SJCRH30 (cell line): ENCODE data around the gene A2M. TPM values are rescaled to one million over a fixed set of nuclear protein-coding genes. Genes with fewer than 3 reads are reported as not detected.

Experiments
- DNase-seq, 2 experiments: peaks; one replicate each; pipeline ENCODE4 v3.0.0-alpha.2; 2015 to 2020
- H3K27ac ChIP-seq: fragments of 250-450 bp; sonication (Bioruptor Pico); 2 replicates; pipeline ENCODE4 v1.5.1; 2020; ENCODE audit warnings: mild to moderate bottlenecking, moderate library complexity
- H3K27me3 ChIP-seq: fragments of 250-450 bp; sonication (Bioruptor Pico); 2 replicates; pipeline ENCODE4 v1.5.1; 2020; ENCODE audit warnings: mild to moderate bottlenecking, moderate library complexity
- H3K36me3 ChIP-seq: fragments of 250-450 bp; sonication (Bioruptor Pico); 2 replicates; pipeline ENCODE4 v1.5.1; 2020; ENCODE audit warnings: mild to moderate bottlenecking, moderate library complexity
- H3K4me1 ChIP-seq: fragments of 250-450 bp; sonication (Bioruptor Pico); 2 replicates; pipeline ENCODE4 v1.5.1; 2020; ENCODE audit warnings: mild to moderate bottlenecking, moderate library complexity
- H3K4me3 ChIP-seq: fragments of 250-450 bp; sonication (Bioruptor Pico); 2 replicates; pipeline ENCODE4 v1.5.1; 2020; ENCODE audit warnings: mild to moderate bottlenecking, moderate library complexity
- H3K9me3 ChIP-seq: fragments of 250-450 bp; sonication (Bioruptor Pico); replicated peaks from 2 replicates; pipeline ENCODE4 v1.5.1; 2020; ENCODE audit warnings: mild to moderate bottlenecking, moderate library complexity
- total RNA-seq: library from RNA; depleted of rRNA; stranded (reverse); fragments of >200 nt; shearing (Covaris generic); gene quantifications from 2 replicates; pipeline ENCODE4 v1.2.3, GENCODE V29; 2014

The A2M gene
- total RNA-seq, 1 experiment from 2014 or later: 0.87 TPM

DNA sequence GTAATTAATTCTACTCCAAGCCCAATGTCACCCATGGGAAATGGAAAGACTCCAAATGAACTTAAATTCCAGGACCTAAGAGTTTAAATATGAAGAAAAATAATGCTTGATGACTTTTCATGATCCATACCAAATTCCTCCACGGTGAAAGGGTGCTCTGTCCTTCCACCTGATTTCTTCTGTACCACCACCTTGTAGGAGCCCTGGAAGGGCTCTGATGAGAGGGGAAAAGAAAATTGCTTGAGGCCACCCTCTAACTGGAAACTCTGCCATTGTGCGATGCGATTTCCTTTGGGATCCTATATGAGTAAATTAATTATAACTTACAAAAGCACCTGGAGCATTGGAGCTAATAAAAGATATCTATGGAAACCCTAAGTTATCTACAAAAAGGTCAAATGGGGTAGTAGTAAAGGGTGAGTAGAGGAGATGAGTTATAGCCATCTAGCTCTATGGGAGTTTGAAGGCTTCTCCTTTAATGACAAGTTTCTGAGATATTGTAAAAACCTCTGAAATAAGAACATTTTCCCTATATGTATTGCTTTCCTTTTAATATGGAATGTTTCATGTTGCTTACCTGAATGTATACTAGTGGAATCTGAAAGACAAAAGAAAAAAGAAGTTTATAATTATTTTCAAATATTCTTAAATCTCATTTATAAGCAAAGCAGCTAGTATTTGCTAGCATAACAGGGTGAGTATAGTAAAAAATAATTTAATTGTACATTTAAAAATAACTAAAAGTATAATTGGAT, 5.8 kb downstream of the A2M start:
- Histone ChIP-seq H3K4me3 (no peak overlapping the region), H3K36me3 (no peaks in the 10 kb centered on the region), H3K27ac (no peak overlapping the region), H3K9me3 (no peaks in the 10 kb centered on the region), H3K27me3 (no peaks in the 10 kb centered on the region), H3K4me1 (no peaks in the 10 kb centered on the region)
- DNase-seq: no peak

DNA sequence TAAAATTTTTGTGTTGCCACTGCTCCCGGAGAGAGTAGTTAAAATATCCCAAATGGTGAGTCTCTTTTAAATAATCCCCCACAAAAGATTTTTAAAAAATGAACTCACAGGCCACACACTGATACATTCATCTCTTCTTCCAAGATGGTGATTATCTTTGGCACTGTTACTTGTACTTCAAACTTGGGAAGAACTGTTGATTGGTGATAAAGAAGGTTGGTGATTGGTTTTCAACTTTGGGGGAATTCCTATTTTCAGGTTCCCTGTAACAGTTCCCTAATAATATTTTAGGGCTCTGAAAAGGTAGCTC, 6.6 kb downstream of the A2M start:
- Histone ChIP-seq H3K4me3 (no peak overlapping the region), H3K27ac (no peak overlapping the region), H3K27me3 (no peaks in the 10 kb centered on the region), H3K4me1 (no peaks in the 10 kb centered on the region), H3K36me3 (no peaks in the 10 kb centered on the region), H3K9me3 (no peaks in the 10 kb centered on the region)
- DNase-seq: no peak

DNA sequence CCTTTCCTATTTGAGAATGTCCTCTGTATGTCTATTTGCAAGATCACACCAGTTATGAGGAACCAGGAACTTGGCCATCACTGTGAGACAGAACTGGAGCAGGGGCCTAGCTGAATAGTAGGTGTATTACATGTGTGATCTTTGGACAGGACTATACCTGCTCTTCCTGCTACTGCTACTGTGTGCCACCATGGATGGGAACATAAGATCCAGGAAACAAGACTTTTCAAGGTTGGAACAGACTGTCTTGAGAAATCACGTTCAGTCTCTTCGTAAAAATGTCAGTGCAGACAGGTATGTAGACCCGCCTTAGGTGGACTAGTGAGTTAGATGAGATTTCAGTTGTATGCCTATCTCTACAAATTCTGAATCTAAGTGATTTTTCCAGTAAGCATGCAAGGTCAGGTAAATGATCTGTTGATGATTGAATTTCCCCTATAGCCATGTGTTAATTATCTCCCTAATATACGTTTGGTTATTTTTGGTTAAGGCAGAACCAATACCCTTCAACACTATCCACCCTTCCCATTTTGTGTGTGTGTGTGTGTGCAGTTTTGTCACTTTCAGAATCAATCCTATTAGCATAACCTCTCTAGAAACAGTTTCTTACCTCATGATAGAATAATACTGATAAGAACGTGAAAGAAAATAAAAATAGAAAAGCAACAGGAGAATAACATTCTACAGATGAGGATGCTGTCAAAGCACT, 7.1 kb downstream of the A2M start:
- no peak overlapping the region for H3K4me3 ChIP-seq
- no peak for DNase-seq
- H3K4me1 ChIP-seq: no peaks in the 10 kb centered on the region
- no peaks in the 10 kb centered on the region for H3K9me3 ChIP-seq
- H3K27ac ChIP-seq: no peak overlapping the region
- H3K27me3 ChIP-seq: no peaks in the 10 kb centered on the region
- H3K36me3 ChIP-seq: no peaks in the 10 kb centered on the region

DNA sequence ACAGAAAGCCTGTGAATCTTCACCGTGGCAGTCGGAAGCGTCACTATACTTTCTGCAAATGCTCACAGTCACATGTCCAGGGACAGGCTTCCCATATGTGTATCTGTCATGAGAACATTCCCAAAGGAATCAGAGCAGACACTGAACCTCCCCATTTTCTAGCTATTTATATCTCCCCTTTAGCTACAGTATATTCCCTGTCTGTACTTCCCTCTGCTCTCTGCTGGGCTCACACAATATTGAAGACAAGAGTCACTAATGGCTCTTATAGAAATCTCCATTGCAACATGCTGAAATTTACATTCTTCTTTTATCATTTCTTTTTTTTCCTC, 8.2 kb downstream of the A2M start:
- Histone ChIP-seq H3K4me1 (no peaks in the 10 kb centered on the region), H3K27ac (no peak overlapping the region), H3K36me3 (no peaks in the 10 kb centered on the region), H3K27me3 (no peaks in the 10 kb centered on the region), H3K4me3 (no peak overlapping the region), H3K9me3 (no peaks in the 10 kb centered on the region)
- DNase-seq: no peak

DNA sequence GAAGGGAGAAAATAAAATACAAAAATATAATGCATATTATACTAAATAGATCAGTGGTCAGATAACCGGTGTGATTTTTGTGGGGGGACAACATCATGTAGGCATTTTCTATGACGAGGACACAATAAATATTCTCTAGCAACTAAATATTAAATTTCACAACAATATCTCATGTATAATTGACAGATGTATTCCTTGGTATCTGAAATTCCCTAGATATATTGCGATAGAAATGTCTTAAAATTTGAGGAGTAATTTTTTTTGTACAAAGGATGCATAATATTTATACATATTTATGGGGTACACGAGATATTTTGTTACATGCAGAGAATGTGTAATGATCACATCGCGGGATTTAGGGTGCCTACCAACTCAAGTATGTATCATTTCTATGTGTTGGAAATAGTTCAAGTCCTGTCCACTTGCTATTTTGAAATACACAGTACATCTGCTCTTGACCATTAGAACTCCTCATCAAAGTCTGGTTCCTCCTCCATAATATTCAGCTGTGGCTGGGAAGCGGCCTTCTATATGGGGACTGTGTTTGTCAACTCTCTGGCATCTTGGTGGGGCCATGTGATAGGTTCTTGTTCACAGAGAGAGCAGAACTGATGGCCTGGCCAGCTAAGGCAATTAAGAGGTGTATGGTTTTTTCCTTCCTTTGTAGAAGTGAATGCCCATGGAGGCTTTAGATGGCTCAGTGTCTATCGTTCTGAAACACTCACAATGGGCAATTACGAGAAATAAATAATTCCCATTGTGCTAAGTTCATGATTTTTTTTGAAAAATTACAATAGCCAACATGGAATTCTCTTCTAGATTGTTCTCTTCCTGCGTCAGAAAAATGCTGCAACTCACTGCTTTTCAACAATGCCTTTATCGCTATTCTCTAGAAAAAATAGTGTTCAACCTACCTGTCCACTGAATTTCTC, 8.8 kb downstream of the A2M start:
- no peak overlapping the region for H3K4me3 ChIP-seq
- H3K27ac ChIP-seq: no peak overlapping the region
- H3K4me1 ChIP-seq: no peaks in the 10 kb centered on the region
- H3K9me3 ChIP-seq: no peaks in the 10 kb centered on the region
- DNase-seq: no peak
- H3K27me3 ChIP-seq: no peaks in the 10 kb centered on the region
- no peaks in the 10 kb centered on the region for H3K36me3 ChIP-seq

DNA sequence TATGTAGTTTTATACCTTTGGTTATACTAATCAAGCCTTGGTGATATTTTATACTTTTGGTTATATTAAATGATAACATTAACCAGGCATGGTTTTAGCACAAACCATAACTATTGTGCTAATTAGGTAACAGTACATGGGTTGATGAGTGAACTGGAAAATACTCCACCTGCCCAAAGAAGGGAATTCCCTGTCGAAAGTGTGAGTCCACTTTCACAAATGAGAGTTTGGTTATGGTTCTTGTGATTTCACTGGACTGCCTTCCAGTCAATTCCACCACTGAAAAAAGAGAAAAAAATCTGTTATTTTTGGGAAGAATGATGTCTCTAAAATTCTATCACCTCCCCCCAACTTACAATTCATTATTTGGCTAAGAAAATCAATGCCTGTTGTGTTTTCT, 9.7 kb downstream of the A2M start:
- no peak overlapping the region for H3K27ac ChIP-seq
- no peaks in the 10 kb centered on the region for H3K36me3 ChIP-seq
- H3K9me3 ChIP-seq: no peaks in the 10 kb centered on the region
- no peak for DNase-seq
- H3K4me1 ChIP-seq: no peaks in the 10 kb centered on the region
- no peak overlapping the region for H3K4me3 ChIP-seq
- H3K27me3 ChIP-seq: no peaks in the 10 kb centered on the region

DNA sequence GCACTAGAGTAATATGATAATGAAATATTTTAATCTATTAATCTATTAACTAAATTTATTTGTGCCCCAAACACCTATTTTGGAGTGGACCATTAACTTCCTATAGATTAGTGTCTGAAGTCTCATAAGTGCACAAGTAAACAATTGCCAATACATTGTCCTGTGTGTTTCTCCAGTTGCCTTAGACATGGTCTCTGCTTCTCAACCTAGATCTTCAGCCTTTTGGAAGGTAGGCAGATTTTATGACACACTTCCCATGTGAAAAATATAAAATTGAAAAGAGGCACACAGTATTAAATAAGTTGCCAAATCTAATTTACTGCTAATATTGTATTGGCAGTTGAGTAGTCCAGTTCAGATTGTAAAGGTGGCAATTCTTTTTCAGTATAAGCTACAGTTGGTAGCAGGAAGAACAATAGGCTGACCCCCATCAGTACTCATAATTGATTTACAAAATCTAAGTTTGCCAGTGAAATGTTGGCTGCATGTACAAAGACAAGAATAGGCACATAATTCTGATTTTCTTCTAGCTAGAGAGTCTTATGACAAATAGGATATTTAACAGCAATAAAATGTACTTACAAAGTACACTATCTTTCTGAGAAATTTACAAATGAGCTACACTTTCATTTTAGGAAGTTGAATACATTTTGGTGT, 10.8 kb downstream of the A2M start:
- no peaks in the 10 kb centered on the region for H3K36me3 ChIP-seq
- H3K9me3 ChIP-seq: no peaks in the 10 kb centered on the region
- no peaks in the 10 kb centered on the region for H3K27me3 ChIP-seq
- DNase-seq: no peak
- no peaks in the 10 kb centered on the region for H3K4me1 ChIP-seq
- no peak overlapping the region for H3K4me3 ChIP-seq
- no peak overlapping the region for H3K27ac ChIP-seq

DNA sequence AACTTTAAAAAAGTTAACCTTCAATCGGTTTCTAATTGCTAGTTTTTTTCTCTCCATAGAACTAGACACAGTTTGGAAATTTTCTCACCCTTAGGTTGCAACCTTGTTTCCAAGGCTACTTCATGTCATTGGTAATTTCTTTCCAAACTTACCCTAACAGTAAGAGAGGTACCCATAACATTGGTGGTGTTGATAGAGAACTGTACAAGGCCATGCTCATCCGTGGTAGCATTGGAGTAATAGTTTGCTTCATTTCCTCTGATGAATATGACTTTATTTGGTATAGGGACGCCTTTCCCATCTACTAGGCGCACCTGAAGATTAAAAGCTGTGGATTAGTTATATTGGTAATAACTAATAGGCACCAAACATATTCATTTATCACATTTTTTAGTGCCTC, 11.6 kb downstream of the A2M start:
- no peaks in the 10 kb centered on the region for H3K4me1 ChIP-seq
- DNase-seq: no peak
- no peak overlapping the region for H3K4me3 ChIP-seq
- no peaks in the 10 kb centered on the region for H3K27me3 ChIP-seq
- H3K9me3 ChIP-seq: no peaks in the 10 kb centered on the region
- H3K27ac ChIP-seq: no peak overlapping the region
- no peaks in the 10 kb centered on the region for H3K36me3 ChIP-seq

DNA sequence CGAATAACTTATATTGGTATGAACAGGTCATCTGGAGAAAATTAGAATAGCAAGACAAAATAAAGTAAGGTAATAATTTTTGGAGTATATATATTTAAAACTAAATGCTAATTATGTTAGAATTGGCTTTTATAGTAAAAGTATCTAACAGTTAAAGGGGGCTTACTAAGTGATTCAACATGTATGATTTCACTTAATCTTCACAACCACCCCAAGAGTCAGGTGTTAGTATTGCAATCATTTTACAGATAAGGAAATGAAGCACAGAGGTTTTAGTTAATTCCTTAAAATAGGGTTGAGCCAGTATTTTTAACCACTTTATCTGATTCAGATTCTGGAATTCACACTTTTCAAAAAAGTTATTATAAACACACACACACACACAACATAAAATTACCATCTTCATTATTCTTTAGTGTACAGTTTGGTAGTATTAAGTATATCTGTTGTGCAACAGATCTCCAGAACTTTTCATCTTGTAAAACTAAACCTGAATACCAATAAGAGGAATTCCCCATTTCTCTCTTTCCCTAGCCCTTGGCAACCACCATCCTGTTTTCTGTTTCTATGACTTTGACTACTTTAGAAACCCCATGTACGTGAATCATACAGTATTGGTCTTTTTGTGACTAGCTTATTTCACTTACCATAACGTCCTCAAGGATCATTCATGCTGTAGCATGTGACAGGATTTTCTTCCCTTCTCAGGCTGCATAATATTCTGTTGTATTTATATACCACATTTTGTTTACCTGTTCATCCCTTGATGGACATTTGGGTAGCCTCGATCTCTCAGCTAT, 12.5 kb downstream of the A2M start:
- no peak overlapping the region for H3K27ac ChIP-seq
- no peaks in the 10 kb centered on the region for H3K27me3 ChIP-seq
- H3K4me1 ChIP-seq: no peaks in the 10 kb centered on the region
- no peak overlapping the region for H3K4me3 ChIP-seq
- no peaks in the 10 kb centered on the region for H3K36me3 ChIP-seq
- DNase-seq: no peak
- H3K9me3 ChIP-seq: no peaks in the 10 kb centered on the region

DNA sequence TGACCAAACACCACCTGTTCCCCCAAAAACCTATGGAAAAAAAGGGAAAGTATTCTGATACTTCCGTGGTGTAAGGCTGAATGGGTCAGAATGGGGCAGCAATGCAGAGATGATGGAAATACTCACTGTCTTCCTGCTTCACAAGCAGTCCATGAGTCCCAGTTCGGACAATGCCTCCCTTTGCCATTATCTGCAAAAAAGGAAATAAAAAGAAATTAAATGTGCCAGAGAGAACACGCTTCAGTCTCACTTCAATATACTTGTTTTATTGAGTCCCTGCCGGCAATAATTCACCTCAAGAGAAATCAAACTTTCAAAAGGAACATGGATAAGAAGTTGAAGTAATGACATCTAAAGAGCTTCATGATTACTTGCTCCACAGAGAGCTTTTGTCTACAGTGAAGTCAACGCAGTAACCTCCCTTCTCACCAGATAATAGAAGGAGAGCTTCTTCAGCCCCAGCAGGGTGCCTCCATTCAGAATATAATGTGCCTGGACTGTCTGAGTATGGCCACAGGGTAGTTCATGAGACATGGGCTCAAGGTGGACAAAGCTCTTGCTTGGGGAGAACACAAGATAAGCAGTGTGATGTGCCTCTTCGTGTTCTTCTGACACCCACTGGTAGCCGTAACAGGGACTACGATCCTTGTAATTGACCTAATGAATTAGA, 14.6 kb downstream of the A2M start:
- H3K36me3 ChIP-seq: no peaks in the 10 kb centered on the region
- H3K4me1 ChIP-seq: peaks cover 8% of the 10 kb centered on the region
- no peak overlapping the region for H3K4me3 ChIP-seq
- no peaks in the 10 kb centered on the region for H3K27me3 ChIP-seq
- no peak overlapping the region for H3K27ac ChIP-seq
- DNase-seq: no peak
- H3K9me3 ChIP-seq: no peaks in the 10 kb centered on the region

DNA sequence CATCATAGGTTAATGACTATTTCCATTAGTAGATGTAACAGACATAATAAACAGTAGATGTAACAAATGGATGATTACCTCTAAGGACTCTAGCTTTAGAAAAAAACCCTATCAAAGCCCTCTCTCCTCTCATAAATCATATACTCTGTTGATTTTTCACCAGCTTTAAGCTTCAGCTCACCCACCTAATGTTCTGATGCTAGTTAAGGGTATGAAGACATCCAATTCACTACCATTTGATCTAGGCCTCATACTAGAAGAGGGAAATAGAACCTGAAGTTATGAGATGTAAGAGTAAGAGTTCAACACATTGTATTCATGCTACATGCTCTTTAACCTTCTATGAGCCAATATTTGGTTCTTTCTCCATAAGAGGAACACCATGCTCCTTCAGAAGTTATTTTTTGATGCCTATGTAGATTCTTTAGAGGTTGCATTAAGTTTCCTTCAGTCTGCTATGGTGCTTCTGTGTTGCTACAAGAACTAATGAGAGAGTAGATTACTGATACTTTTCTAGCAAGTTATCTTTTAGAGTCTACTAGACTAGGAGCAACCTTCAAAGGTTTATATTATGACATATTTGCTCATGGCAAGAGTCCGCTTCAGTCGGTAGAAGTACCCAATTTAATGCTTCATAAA, 16.0 kb downstream of the A2M start:
- no peaks in the 10 kb centered on the region for H3K36me3 ChIP-seq
- no peak overlapping the region for H3K4me3 ChIP-seq

DNA sequence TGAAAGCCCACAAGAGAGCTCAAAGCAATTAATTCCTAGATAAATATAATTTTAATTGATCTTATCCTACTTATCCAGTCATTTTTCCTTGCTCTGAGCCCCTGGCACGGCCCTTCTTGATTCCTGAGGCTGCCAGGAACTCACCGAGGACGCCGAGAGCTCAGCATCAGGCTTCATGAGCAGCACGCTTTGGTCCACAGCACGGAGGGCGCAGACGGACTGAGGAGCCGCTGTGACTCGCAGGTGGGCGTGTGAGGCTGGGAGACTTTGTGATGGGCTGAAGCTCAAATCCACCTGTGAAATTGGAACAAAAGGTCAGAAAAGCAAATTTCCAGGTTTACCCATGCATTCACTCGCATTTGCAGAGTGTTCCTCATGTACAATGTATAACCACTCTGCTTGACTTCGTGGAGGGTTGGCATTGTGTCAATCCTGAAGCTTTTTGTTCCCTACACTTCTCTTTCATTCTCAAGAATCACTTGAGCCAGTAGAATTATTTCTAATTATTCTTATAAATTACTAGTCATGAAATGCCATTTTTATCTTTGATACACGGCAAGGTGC, 17.2 kb downstream of the A2M start:
- H3K36me3 ChIP-seq: no peaks in the 10 kb centered on the region
- no peak overlapping the region for H3K4me3 ChIP-seq
- peaks cover 8% of the 10 kb centered on the region for H3K4me1 ChIP-seq
- no peak for DNase-seq
- no peak overlapping the region for H3K27ac ChIP-seq
- no peaks in the 10 kb centered on the region for H3K27me3 ChIP-seq
- H3K9me3 ChIP-seq: no peaks in the 10 kb centered on the region

More for the DNA sequence above, 16.0 kb downstream of the A2M start:
- DNase-seq: no peak
- H3K27ac ChIP-seq: no peak overlapping the region
- H3K4me1 ChIP-seq: peaks cover 8% of the 10 kb centered on the region
- no peaks in the 10 kb centered on the region for H3K9me3 ChIP-seq
- no peaks in the 10 kb centered on the region for H3K27me3 ChIP-seq

DNA sequence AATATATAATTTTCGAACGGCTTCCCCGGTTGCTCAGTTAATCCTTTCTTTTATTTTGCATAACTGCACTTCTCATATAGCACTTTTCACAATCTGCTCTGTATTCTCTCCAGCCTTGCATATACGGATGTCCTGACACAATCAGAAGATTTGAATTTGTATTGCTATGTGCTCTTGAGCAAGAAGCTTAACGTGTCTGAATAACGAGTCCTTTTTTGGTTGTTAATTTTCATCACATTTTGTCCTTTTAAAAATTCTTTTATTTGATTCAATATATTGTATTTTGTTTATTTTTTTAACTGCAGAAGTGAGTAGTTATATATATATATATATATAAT, 17.6 kb downstream of the A2M start:
- no peak for DNase-seq
- Histone ChIP-seq H3K27me3 (no peaks in the 10 kb centered on the region), H3K4me3 (no peak overlapping the region), H3K27ac (no peak overlapping the region), H3K9me3 (no peaks in the 10 kb centered on the region), H3K36me3 (no peaks in the 10 kb centered on the region), H3K4me1 (peaks cover 8% of the 10 kb centered on the region)
